ENCODE results near the gene TFAM.

DNA sequence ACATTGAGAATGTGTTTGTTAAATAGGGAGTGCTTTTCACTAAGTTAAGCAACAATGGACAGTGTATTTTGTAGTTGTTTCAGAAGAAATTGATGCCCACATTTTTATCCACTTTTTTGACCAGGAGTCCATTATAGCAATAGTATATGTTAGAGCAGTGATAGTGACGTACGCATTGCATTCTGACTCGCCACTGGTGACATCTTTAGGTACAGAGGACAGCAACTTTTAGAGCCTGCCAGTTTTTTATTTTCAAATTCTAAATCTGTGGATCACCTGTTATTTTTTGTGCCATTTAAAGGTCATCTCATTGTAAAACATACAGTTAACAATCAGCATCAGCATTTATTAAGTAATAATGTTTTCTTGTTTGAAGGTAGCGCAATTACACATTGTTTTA is 49.0 kb upstream of the TFAM start:
- TF ChIP-seq, protein P1, sequence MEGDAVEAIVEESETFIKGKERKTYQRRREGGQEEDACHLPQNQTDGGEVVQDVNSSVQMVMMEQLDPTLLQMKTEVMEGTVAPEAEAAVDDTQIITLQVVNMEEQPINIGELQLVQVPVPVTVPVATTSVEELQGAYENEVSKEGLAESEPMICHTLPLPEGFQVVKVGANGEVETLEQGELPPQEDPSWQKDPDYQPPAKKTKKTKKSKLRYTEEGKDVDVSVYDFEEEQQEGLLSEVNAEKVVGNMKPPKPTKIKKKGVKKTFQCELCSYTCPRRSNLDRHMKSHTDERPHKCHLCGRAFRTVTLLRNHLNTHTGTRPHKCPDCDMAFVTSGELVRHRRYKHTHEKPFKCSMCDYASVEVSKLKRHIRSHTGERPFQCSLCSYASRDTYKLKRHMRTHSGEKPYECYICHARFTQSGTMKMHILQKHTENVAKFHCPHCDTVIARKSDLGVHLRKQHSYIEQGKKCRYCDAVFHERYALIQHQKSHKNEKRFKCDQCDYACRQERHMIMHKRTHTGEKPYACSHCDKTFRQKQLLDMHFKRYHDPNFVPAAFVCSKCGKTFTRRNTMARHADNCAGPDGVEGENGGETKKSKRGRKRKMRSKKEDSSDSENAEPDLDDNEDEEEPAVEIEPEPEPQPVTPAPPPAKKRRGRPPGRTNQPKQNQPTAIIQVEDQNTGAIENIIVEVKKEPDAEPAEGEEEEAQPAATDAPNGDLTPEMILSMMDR (IDR thresholded peaks at IDR 0.05), result no peak
- no peak for TF ChIP-seq POLR2A (IDR thresholded peaks at IDR 0.05)
